ENCODE measurements around the gene TNKS2.

The TNKS2 gene

GRCh38 chr10:91883549-91884444 lies 85.6 kb downstream of the TNKS2 start:
- H3K4me3 ChIP-seq (ENCODE audit: low read length), result peak overlapping the region; percentile 16
- peak; percentile 73 for DNase-seq (ENCODE audit: low read depth)
- TF ChIP-seq, protein P1, sequence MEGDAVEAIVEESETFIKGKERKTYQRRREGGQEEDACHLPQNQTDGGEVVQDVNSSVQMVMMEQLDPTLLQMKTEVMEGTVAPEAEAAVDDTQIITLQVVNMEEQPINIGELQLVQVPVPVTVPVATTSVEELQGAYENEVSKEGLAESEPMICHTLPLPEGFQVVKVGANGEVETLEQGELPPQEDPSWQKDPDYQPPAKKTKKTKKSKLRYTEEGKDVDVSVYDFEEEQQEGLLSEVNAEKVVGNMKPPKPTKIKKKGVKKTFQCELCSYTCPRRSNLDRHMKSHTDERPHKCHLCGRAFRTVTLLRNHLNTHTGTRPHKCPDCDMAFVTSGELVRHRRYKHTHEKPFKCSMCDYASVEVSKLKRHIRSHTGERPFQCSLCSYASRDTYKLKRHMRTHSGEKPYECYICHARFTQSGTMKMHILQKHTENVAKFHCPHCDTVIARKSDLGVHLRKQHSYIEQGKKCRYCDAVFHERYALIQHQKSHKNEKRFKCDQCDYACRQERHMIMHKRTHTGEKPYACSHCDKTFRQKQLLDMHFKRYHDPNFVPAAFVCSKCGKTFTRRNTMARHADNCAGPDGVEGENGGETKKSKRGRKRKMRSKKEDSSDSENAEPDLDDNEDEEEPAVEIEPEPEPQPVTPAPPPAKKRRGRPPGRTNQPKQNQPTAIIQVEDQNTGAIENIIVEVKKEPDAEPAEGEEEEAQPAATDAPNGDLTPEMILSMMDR (conservative IDR thresholded peaks at IDR 0.05; ENCODE audit: low read depth, low read length), result no peak

DNA sequence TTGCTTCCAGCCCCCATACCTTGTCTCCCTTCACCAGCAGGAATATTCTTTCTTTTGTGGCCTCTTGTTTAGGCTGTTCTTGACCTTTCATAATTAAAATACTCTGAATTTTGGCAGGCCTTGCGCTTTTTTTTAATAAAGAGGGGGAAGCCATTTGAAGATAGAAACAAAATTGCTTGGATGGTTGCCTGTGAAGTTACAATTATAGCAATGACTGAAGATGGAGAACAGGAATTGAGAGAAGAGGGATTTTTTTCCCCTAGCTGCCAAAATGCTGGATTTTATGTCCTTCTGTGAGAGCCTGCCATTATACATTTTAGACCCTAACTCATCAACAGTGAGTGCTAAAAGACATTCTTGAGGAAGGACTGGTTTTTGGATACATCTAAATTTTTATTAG lies 86.3 kb downstream of the TNKS2 start:
- TF ChIP-seq, protein P1 (conservative IDR thresholded peaks at IDR 0.05; ENCODE audit: low read depth, low read length), result no peak
- DNase-seq (ENCODE audit: low read depth), result no peak
- no peak overlapping the region for H3K4me3 ChIP-seq (ENCODE audit: low read length)

- TF ChIP-seq, protein P1 (conservative IDR thresholded peaks at IDR 0.05; ENCODE audit: low read depth, low read length), result no peak
- no peak for DNase-seq (ENCODE audit: low read depth)
- no peak overlapping the region for H3K4me3 ChIP-seq (ENCODE audit: low read length)
These were observed 87.3 kb downstream of the TNKS2 start for GRCh38 chr10:91885362-91886079.

GRCh38 chr10:91886954-91887271 lies 88.7 kb downstream of the TNKS2 start:
- H3K4me3 ChIP-seq (ENCODE audit: low read length), result peak overlapping the region; percentile 55
- TF ChIP-seq, protein P1 (conservative IDR thresholded peaks at IDR 0.05; ENCODE audit: low read depth, low read length), result no peak
- DNase-seq (ENCODE audit: low read depth), result no peak

GRCh38 chr10:91887272-91888076 lies 89.2 kb downstream of the TNKS2 start:
- peak; percentile 48 for DNase-seq (ENCODE audit: low read depth)
- TF ChIP-seq, protein P1 (conservative IDR thresholded peaks at IDR 0.05; ENCODE audit: low read depth, low read length), result no peak
- H3K4me3 ChIP-seq (ENCODE audit: low read length), result peak overlapping the region; percentile 55

GRCh38 chr10:91891125-91892001 lies 93.1 kb downstream of the TNKS2 start:
- no peak overlapping the region for H3K4me3 ChIP-seq (ENCODE audit: low read length)
- DNase-seq (ENCODE audit: low read depth), result no peak
- TF ChIP-seq, protein P1 (conservative IDR thresholded peaks at IDR 0.05; ENCODE audit: low read depth, low read length), result no peak

Data from retinal pigment epithelial cell (primary cell).